B cell (primary cell): Measurements from ENCODE around the gene THBD. TPM values are rescaled to one million over a fixed set of nuclear protein-coding genes. Genes with fewer than 3 reads are reported as not detected.

ENCODE experiments used
- ATAC-seq: fragments of 200-7000 bp; cut with Tn5 transposase; one replicate; pipeline ENCODE4 v1.10.0; 2021; ENCODE audit warnings: low read depth, mild to moderate bottlenecking, moderate number of reproducible peaks, moderate library complexity
- CTCF ChIA-PET: fragments of 350-600 bp; sonication (Branson Sonifier 250); formaldehyde crosslinking; loops from one replicate; lab custom pipeline; 2021; ENCODE audit warnings: antibody characterized with exemption, inconsistent platforms; lab: Charles Lee
- POLR2A ChIA-PET: fragments of 350-600 bp; sonication (Branson Sonifier 250); formaldehyde crosslinking; loops from one replicate; lab custom pipeline; 2021; ENCODE audit warnings: antibody characterized with exemption; lab: Charles Lee
- DNase-seq: peaks from one replicate; pipeline ENCODE4 v3.0.0; 2013
- H2AFZ ChIP-seq: 2 replicates; pipeline ENCODE4 v1.6.1; 2012; ENCODE audit warnings: mild to moderate bottlenecking, low read depth, low read length; ENCODE audit not compliant: insufficient read depth, poor library complexity, severe bottlenecking
- H3K27ac ChIP-seq, 2 donors: 1 replicate in 1 of 2; 2 replicates in 1 of 2; pipeline ENCODE4 v1.5.1; 2012 to 2013; ENCODE audit warnings: low read length in 2 of 2, mild to moderate bottlenecking in 2 of 2, moderate library complexity in 1 of 2
- H3K27me3 ChIP-seq, 4 experiments: fragments of 200-600 bp in 1 of 4; sonication (generic) in 1 of 4; replicated peaks in 1 of 4; 1 replicate in 2 of 4; 2 replicates in 2 of 4; pipeline versions ENCODE4 v1.6.1 to v1.7.0; 2013 to 2016; ENCODE audit warnings: low read length in 3 of 4, mild to moderate bottlenecking in 2 of 4, mixed read lengths in 1 of 4, moderate library complexity in 1 of 4; ENCODE audit not compliant: insufficient read depth in 4 of 4, control insufficient read depth in 3 of 4; ENCODE audit errors: control extremely low read depth in 1 of 4
- H3K36me3 ChIP-seq, 2 experiments: replicated peaks in 1 of 2; 1 replicate in 1 of 2; 2 replicates in 1 of 2; pipeline versions ENCODE4 v1.6.1 to v1.7.1; 2013; ENCODE audit warnings: low read length in 1 of 2; ENCODE audit not compliant: insufficient read depth in 2 of 2, control insufficient read depth in 1 of 2; ENCODE audit errors: control extremely low read depth in 1 of 2, extremely low read depth in 1 of 2
- H3K4me1 ChIP-seq, 2 donors: fragments of 200-600 bp in 1 of 2; sonication (generic) in 1 of 2; 1 replicate in 1 of 2; 2 replicates in 1 of 2; pipeline versions ENCODE4 v1.5.1 to v1.6.1; 2013 to 2017; ENCODE audit warnings: low read length in 2 of 2; ENCODE audit not compliant: control insufficient read depth in 2 of 2, insufficient read depth in 2 of 2
- H3K4me2 ChIP-seq: replicated peaks from 2 replicates; pipeline ENCODE3; 2012; ENCODE audit warnings: mild to moderate bottlenecking, low read depth, low read length; ENCODE audit not compliant: poor library complexity, severe bottlenecking
- H3K4me3 ChIP-seq, 5 experiments: fragments of 200-600 bp in 1 of 5; sonication (generic) in 1 of 5; 1 replicate in 3 of 5; 2 replicates in 2 of 5; pipeline versions ENCODE4 v1.5.1 to v1.7.0; 2011 to 2016; ENCODE audit warnings: low read length in 4 of 5, mild to moderate bottlenecking in 4 of 5, low read depth in 2 of 5, control low read depth in 1 of 5, moderate library complexity in 1 of 5; ENCODE audit not compliant: insufficient read depth in 1 of 5; ENCODE audit errors: control extremely low read depth in 1 of 5, extremely low read depth in 1 of 5
- H3K79me2 ChIP-seq: fragments of 200-600 bp; sonication (generic); one replicate; pipeline ENCODE4 v1.6.0; 2016; ENCODE audit warnings: low read length; ENCODE audit not compliant: control insufficient read depth, insufficient read depth
- H3K9ac ChIP-seq: fragments of 200-600 bp; sonication (generic); 2 replicates; pipeline ENCODE4 v1.6.1; 2017; ENCODE audit warnings: mild to moderate bottlenecking, low read length, moderate library complexity
- H3K9me3 ChIP-seq, 3 donors: one replicate each; pipeline versions ENCODE4 v1.6.1 to v1.7.1; 2013; ENCODE audit warnings: low read length in 2 of 3; ENCODE audit not compliant: control insufficient read depth in 2 of 3, insufficient read depth in 1 of 3; ENCODE audit errors: control extremely low read depth in 1 of 3
- H4K20me1 ChIP-seq: 2 replicates; pipeline ENCODE4 v1.6.0; 2012; ENCODE audit warnings: mild to moderate bottlenecking, low read length; ENCODE audit not compliant: insufficient read depth, control insufficient read depth, poor library complexity, severe bottlenecking
- H3K27ac Mint-ChIP-seq: one replicate; pipeline ENCODE4 v1.8.0; 2021; ENCODE audit warnings: mixed read lengths
- H3K27me3 Mint-ChIP-seq: one replicate; pipeline ENCODE4 v1.8.0; 2021; ENCODE audit warnings: mixed read lengths
- H3K4me1 Mint-ChIP-seq: one replicate; pipeline ENCODE4 v1.8.0; 2021; ENCODE audit warnings: mixed read lengths
- H3K4me3 Mint-ChIP-seq: one replicate; pipeline ENCODE4 v1.8.0; 2021; ENCODE audit warnings: mixed read lengths
- H3K9me3 Mint-ChIP-seq: one replicate; pipeline ENCODE4 v1.8.0; 2022; ENCODE audit warnings: mixed read lengths; ENCODE audit not compliant: insufficient read depth
- EZH2 ChIP-seq: IDR thresholded peaks from 2 replicates; pipeline ENCODE4 v1.6.1; 2012; ENCODE audit warnings: borderline replicate concordance, low read depth, mild to moderate bottlenecking, moderate library complexity, low read length; ENCODE audit not compliant: insufficient read depth, poor library complexity, severe bottlenecking
- WGBS: methylation state at CpG from one replicate; pipeline ENCODE4 v1.1.5; 2013; ENCODE audit warnings: missing lambda C conversion rate; ENCODE audit not compliant: insufficient coverage; 5-methylcytosine and 5-hydroxymethylcytosine counted together
- intact Hi-C: fragments of 100-400 bp; cut with micrococcal nuclease; formaldehyde crosslinking; loops from one replicate; pipeline ENCODE4 v1.10.0; 2022
- polyA plus RNA-seq: library from polyadenylated mRNA; depleted of rRNA; stranded (reverse); fragments of >200 nt; gene quantifications from 2 replicates; pipeline ENCODE4 v1.2.3, GENCODE V29; 2012
- total RNA-seq, 2 donors: library from RNA; stranded (reverse); fragments of 120-200 nt in 1 of 2; gene quantifications; 1 replicate in 1 of 2; 2 replicates in 1 of 2; pipeline versions ENCODE4 v1.2.3 to v1.2.4, GENCODE V29; 2013 to 2022
- TF ChIP-seq, protein P1 (sequence below): fragments of 200-600 bp; IDR thresholded peaks from one replicate; pipeline ENCODE4 v1.8.0; 2022; ENCODE audit warnings: antibody characterized with exemption, mild to moderate bottlenecking

THBD gene
- total and polyA plus RNA-seq, 2 donors (not counting 1 experiment from before 2014, with no cell fraction given), result 0.78 TPM; not detected in 1

- Mint-ChIP-seq H3K4me1 (no peaks in the 10 kb centered on the region), H3K4me3 (no peak overlapping the region), H3K27ac (no peak overlapping the region), H3K9me3 (no peaks in the 10 kb centered on the region), H3K27me3 (peaks cover 7% of the 10 kb centered on the region)
- H2AFZ ChIP-seq, result no peak overlapping the region
- DNase-seq (no peak), ATAC-seq (no peak)
- no peaks in the 10 kb centered on the region for H3K9me3 ChIP-seq
- intact Hi-C loops, result no loop called here
- no peak overlapping the region for H3K4me2 ChIP-seq
- ChIA-PET POLR2A (no interaction called here), CTCF (no interaction called here)
- H3K9ac ChIP-seq, result no peak overlapping the region
- no peaks in the 10 kb centered on the region for H3K27me3 ChIP-seq
- no peaks in the 10 kb centered on the region for H3K4me1 ChIP-seq
- no peak overlapping the region for H3K27ac ChIP-seq
- H4K20me1 ChIP-seq, result no peaks in the 10 kb centered on the region
- no peaks in the 10 kb centered on the region for H3K36me3 ChIP-seq
- no peaks in the 10 kb centered on the region for H3K79me2 ChIP-seq
- WGBS, result 100% methylated on average over 1 of the region's 3 CpGs
- TF ChIP-seq, protein P1, sequence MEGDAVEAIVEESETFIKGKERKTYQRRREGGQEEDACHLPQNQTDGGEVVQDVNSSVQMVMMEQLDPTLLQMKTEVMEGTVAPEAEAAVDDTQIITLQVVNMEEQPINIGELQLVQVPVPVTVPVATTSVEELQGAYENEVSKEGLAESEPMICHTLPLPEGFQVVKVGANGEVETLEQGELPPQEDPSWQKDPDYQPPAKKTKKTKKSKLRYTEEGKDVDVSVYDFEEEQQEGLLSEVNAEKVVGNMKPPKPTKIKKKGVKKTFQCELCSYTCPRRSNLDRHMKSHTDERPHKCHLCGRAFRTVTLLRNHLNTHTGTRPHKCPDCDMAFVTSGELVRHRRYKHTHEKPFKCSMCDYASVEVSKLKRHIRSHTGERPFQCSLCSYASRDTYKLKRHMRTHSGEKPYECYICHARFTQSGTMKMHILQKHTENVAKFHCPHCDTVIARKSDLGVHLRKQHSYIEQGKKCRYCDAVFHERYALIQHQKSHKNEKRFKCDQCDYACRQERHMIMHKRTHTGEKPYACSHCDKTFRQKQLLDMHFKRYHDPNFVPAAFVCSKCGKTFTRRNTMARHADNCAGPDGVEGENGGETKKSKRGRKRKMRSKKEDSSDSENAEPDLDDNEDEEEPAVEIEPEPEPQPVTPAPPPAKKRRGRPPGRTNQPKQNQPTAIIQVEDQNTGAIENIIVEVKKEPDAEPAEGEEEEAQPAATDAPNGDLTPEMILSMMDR, result no peak
- TF ChIP-seq EZH2, result no peak
- no peak overlapping the region for H3K4me3 ChIP-seq
Measured at GRCh38 chr20:23007462-23007861, 42.0 kb downstream of the THBD start.

DNA sequence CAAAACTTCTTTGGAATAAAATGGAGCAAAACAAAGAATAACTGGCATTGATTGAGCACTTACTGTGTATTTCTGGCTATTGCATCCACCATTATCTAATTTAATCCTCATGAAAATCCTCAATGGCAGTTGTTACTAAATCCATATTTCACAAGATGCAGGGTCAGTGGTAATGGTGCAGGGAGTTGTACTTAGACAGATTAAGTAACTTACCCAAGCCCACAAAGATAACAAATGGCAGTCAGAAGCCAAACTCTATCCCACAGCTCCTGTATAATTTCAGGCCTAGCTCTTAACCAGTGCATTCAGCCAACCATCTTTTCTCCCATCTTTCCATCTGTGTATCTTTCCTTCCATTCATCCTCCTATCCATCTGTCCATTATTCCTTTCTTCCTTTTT, 43.7 kb downstream of the THBD start:
- no peaks in the 10 kb centered on the region for H3K4me1 Mint-ChIP-seq
- no peak overlapping the region for H3K4me3 Mint-ChIP-seq
- TF ChIP-seq, protein P1, result no peak
- no peak for TF ChIP-seq EZH2
- H3K27me3 Mint-ChIP-seq, result peaks cover 5% of the 10 kb centered on the region
- CTCF ChIA-PET, result no interaction called here
- ATAC-seq (no peak), DNase-seq (no peak)
- Histone ChIP-seq H3K27me3 (no peaks in the 10 kb centered on the region), H2AFZ (no peak overlapping the region), H4K20me1 (no peaks in the 10 kb centered on the region), H3K4me2 (no peak overlapping the region), H3K4me1 (no peaks in the 10 kb centered on the region), H3K27ac (no peak overlapping the region), H3K36me3 (no peaks in the 10 kb centered on the region), H3K4me3 (no peak overlapping the region), H3K9ac (no peak overlapping the region), H3K79me2 (no peaks in the 10 kb centered on the region), H3K9me3 (peaks cover 0 to 2% (median 0%) of the 10 kb centered on the region in 3 donors)
- H3K27ac Mint-ChIP-seq, result no peak overlapping the region
- POLR2A ChIA-PET, result no interaction called here
- intact Hi-C loops, result no loop called here
- H3K9me3 Mint-ChIP-seq, result no peaks in the 10 kb centered on the region
